Thymus (tissue), 2 donors: Measurements from ENCODE around the gene OTUD1. TPM values are rescaled to one million over a fixed set of nuclear protein-coding genes. Genes with fewer than 3 reads are reported as not detected.

ENCODE experiments used
- polyA plus RNA-seq: library from polyadenylated mRNA; stranded (reverse); fragments of 200-250 nt; gene quantifications from one replicate; pipeline ENCODE4 v1.2.3, GENCODE V29; 2013
- total RNA-seq: library from RNA; stranded (reverse); fragments of 120-200 nt; gene quantifications from one replicate; pipeline ENCODE4 v1.2.4, GENCODE V29; 2013
- donor health status: healthy.

Gene OTUD1
- total and polyA plus RNA-seq, 2 donors: 3.8 to 15.0 TPM

Other genes starting within 250 kb of the OTUD1 start
- gene PTF1A, start 246.8 kb upstream of the OTUD1 start, total RNA-seq: not detected
- 0.16 TPM for gene PTF1A, start 246.8 kb upstream of the OTUD1 start, polyA plus RNA-seq
- gene C10orf67, start 94.3 kb upstream of the OTUD1 start, total RNA-seq: 0.05 TPM
- gene C10orf67, start 94.3 kb upstream of the OTUD1 start, polyA plus RNA-seq: 0.16 TPM